PC-9 (cell line): Measurements from ENCODE around the gene RHOF. TPM values are rescaled to one million over a fixed set of nuclear protein-coding genes. Genes with fewer than 3 reads are reported as not detected.

Experiments used
- BruUV-seq: library from RNA; stranded (reverse); fragments of 400-500 nt; replicated peaks from 2 replicates; lab custom pipeline; 2021; lab: Mats Ljungman, UMichigan
- CTCF ChIA-PET: fragments of 300-600 bp; sonication (Branson Sonifier 250); formaldehyde crosslinking; loops from one replicate; lab custom pipeline; 2022; ENCODE audit warnings: antibody characterized with exemption; lab: Charles Lee
- POLR2A ChIA-PET: fragments of 300-600 bp; sonication (Branson Sonifier 250); formaldehyde crosslinking; loops from one replicate; lab custom pipeline; 2022; ENCODE audit warnings: antibody characterized with exemption; ENCODE audit not compliant: unreplicated experiment; lab: Charles Lee
- DNase-seq, 2 experiments: peaks; one replicate each; pipeline versions ENCODE4 v3.0.0 to v3.0.0-alpha.2; 2015 to 2022; ENCODE audit warnings: mixed read lengths in 1 of 2
- H2AFZ ChIP-seq: fragments of 200-600 bp; sonication (generic); 2 replicates; pipeline ENCODE4 v1.8.1; 2017; ENCODE audit warnings: antibody characterized with exemption
- H3F3A ChIP-seq: fragments of 200-600 bp; sonication (generic); 2 replicates; pipeline ENCODE4 v1.8.1; 2017; ENCODE audit warnings: antibody characterized with exemption, mild to moderate bottlenecking, low read depth; ENCODE audit not compliant: insufficient read depth
- H3K27ac ChIP-seq: fragments of 200-600 bp; sonication (generic); 2 replicates; pipeline ENCODE4 v1.6.1; 2016; ENCODE audit warnings: mixed run types
- H3K27me3 ChIP-seq: fragments of 200-600 bp; sonication (generic); 2 replicates; pipeline ENCODE4 v1.6.1; 2016; ENCODE audit warnings: low read depth, mixed run types; ENCODE audit not compliant: insufficient read depth
- H3K36me3 ChIP-seq: fragments of 200-600 bp; sonication (generic); 2 replicates; pipeline ENCODE4 v1.6.1; 2016; ENCODE audit warnings: low read depth, mixed run types
- H3K4me1 ChIP-seq: fragments of 200-600 bp; sonication (generic); replicated peaks from 2 replicates; pipeline ENCODE4 v1.6.1; 2016; ENCODE audit warnings: mixed run types; ENCODE audit not compliant: insufficient read depth
- H3K4me2 ChIP-seq: fragments of 200-600 bp; sonication (generic); 2 replicates; pipeline ENCODE4 v1.6.1; 2017; ENCODE audit warnings: mixed run types
- H3K4me3 ChIP-seq: fragments of 200-600 bp; sonication (generic); 2 replicates; pipeline ENCODE4 v1.6.1; 2016; ENCODE audit warnings: mixed run types
- H3K79me2 ChIP-seq: fragments of 200-600 bp; sonication (generic); 2 replicates; pipeline ENCODE4 v1.6.1; 2017; ENCODE audit warnings: low read depth, mixed run types
- H3K9me2 ChIP-seq: fragments of 200-600 bp; sonication (generic); 2 replicates; pipeline ENCODE4 v1.8.1; 2017; ENCODE audit warnings: mild to moderate bottlenecking; ENCODE audit not compliant: insufficient read depth
- H3K9me3 ChIP-seq: fragments of 200-600 bp; sonication (generic); 2 replicates; pipeline ENCODE4 v1.8.1; 2016; ENCODE audit warnings: low read depth; ENCODE audit not compliant: insufficient read depth
- H4K20me1 ChIP-seq: fragments of 200-600 bp; sonication (generic); 2 replicates; pipeline ENCODE4 v1.8.1; 2017; ENCODE audit not compliant: insufficient read depth
- CTCF ChIP-seq: fragments of 200-600 bp; sonication (generic); conservative IDR thresholded peaks from 2 replicates; pipeline ENCODE4 v1.6.1; 2017; ENCODE audit warnings: mixed run types, antibody characterized with exemption, mild to moderate bottlenecking, moderate library complexity
- EZH2 ChIP-seq: fragments of 200-600 bp; sonication (generic); IDR thresholded peaks from 2 replicates; pipeline ENCODE4 v1.8.0; 2017; ENCODE audit warnings: antibody characterized with exemption, low read depth
- intact Hi-C: fragments of 100-400 bp; cut with micrococcal nuclease; formaldehyde crosslinking; loops from one replicate; pipeline ENCODE4 v1.10.0; 2022; ENCODE audit not compliant: unreplicated experiment
- total RNA-seq: library from RNA; stranded (reverse); gene quantifications from 2 replicates; pipeline ENCODE4 v1.2.3, GENCODE V29; 2021

RHOF gene
- total RNA-seq, 1 experiment from 2014 or later = 179 TPM

- TF ChIP-seq EZH2 = no peak
- TF ChIP-seq CTCF = no peak
- Histone ChIP-seq H3K9me3 (no peaks in the 10 kb centered on the region), H3K9me2 (no peaks in the 10 kb centered on the region), H4K20me1 (no peaks in the 10 kb centered on the region), H3K36me3 (no peaks in the 10 kb centered on the region), H3K27ac (no peak overlapping the region), H3K4me2 (no peak overlapping the region), H2AFZ (no peak overlapping the region), H3K27me3 (no peaks in the 10 kb centered on the region), H3K4me3 (no peak overlapping the region), H3K79me2 (no peaks in the 10 kb centered on the region), H3K4me1 (no peaks in the 10 kb centered on the region), H3F3A (no peaks in the 10 kb centered on the region)
- intact Hi-C loops = no loop called here
- ChIA-PET CTCF (no interaction called here), POLR2A (no interaction called here)
- no peak for DNase-seq
- BruUV-seq = no TSS peak
Observed at GRCh38 chr12:121754836-121755235, 38.7 kb downstream of the RHOF start.

- H3K27ac ChIP-seq = no peak overlapping the region
- no peaks in the 10 kb centered on the region for H3K9me2 ChIP-seq
- ChIA-PET CTCF (no interaction called here), POLR2A (no interaction called here)
- H3K4me1 ChIP-seq = no peaks in the 10 kb centered on the region
- no peaks in the 10 kb centered on the region for H3K79me2 ChIP-seq
- DNase-seq = no peak
- H3K27me3 ChIP-seq = no peaks in the 10 kb centered on the region
- no peaks in the 10 kb centered on the region for H3K36me3 ChIP-seq
- no peaks in the 10 kb centered on the region for H4K20me1 ChIP-seq
- TF ChIP-seq CTCF = no peak
- no peak for TF ChIP-seq EZH2
- intact Hi-C loops = no loop called here
- no TSS peak for BruUV-seq
- H2AFZ ChIP-seq = no peak overlapping the region
- H3K4me3 ChIP-seq = no peak overlapping the region
- peaks cover 5% of the 10 kb centered on the region; the same call in 1 of the 2 replicates for H3F3A ChIP-seq
- no peaks in the 10 kb centered on the region for H3K9me3 ChIP-seq
- no peak overlapping the region for H3K4me2 ChIP-seq
Observed at GRCh38 chr12:121753844-121754264, 39.6 kb downstream of the RHOF start.

- Histone ChIP-seq H3K4me3 (no peak overlapping the region), H3K4me2 (no peak overlapping the region), H3K9me2 (no peaks in the 10 kb centered on the region), H3F3A (peaks cover 12% of the 10 kb centered on the region; the same call in 1 of the 2 replicates), H2AFZ (no peak overlapping the region), H3K4me1 (0 out of 2 replicates have a peak, but pooled peaks cover 5% of the 10 kb centered on the region), H3K27me3 (no peaks in the 10 kb centered on the region), H3K9me3 (no peaks in the 10 kb centered on the region), H3K36me3 (no peaks in the 10 kb centered on the region), H3K27ac (no peak overlapping the region), H3K79me2 (no peaks in the 10 kb centered on the region), H4K20me1 (no peaks in the 10 kb centered on the region)
- TF ChIP-seq EZH2 (no peak), CTCF (no peak)
- intact Hi-C loops = no loop called here
- no peak for DNase-seq
- BruUV-seq = no TSS peak
- ChIA-PET POLR2A (interaction anchor here (0.7 kb wide), 1 partner anchor 42 kb away, joined by 5 read pairs; the partner anchor contains the start of gene RHOF), CTCF (no interaction called here)
Observed at GRCh38 chr12:121751749-121752351, 41.6 kb downstream of the RHOF start.
